ENCODE measurements around the gene LNP1.
"Not testable (repeated sequence)": the region's sequence is repeated elsewhere in the genome, so short reads cannot be mapped to it uniquely, and the experiment has no call there.

The LNP1 gene

GRCh38 chr3:100429187-100429716 lies 27.9 kb downstream of the LNP1 start:
- H3K4me3 ChIP-seq (ENCODE audit: low read depth, low read length) = no peak overlapping the region
- no peak for TF ChIP-seq CTCF (IDR thresholded peaks at IDR 0.05; ENCODE audit: borderline replicate concordance, insufficient read depth, low read depth, low read length)

- no peak for TF ChIP-seq CTCF (IDR thresholded peaks at IDR 0.05; ENCODE audit: borderline replicate concordance, insufficient read depth, low read depth, low read length)
- no peak overlapping the region for H3K4me3 ChIP-seq (ENCODE audit: low read depth, low read length)
Measured at GRCh38 chr3:100436951-100437350, 35.6 kb downstream of the LNP1 start.

- H3K4me3 ChIP-seq (ENCODE audit: low read depth, low read length) = no peak overlapping the region
- no peak for TF ChIP-seq CTCF (IDR thresholded peaks at IDR 0.05; ENCODE audit: borderline replicate concordance, insufficient read depth, low read depth, low read length)
Measured at GRCh38 chr3:100437721-100438622, 36.6 kb downstream of the LNP1 start.

GRCh38 chr3:100438623-100438974 lies 37.3 kb downstream of the LNP1 start:
- TF ChIP-seq CTCF (IDR thresholded peaks at IDR 0.05; ENCODE audit: borderline replicate concordance, insufficient read depth, low read depth, low read length) = no peak
- H3K4me3 ChIP-seq (ENCODE audit: low read depth, low read length) = no peak overlapping the region

- no peak overlapping the region for H3K4me3 ChIP-seq (ENCODE audit: low read depth, low read length)
- no peak for TF ChIP-seq CTCF (IDR thresholded peaks at IDR 0.05; ENCODE audit: borderline replicate concordance, insufficient read depth, low read depth, low read length)
Measured at GRCh38 chr3:100440895-100441294, 39.6 kb downstream of the LNP1 start.

GRCh38 chr3:100443690-100444089 lies 42.4 kb downstream of the LNP1 start:
- H3K4me3 ChIP-seq (ENCODE audit: low read depth, low read length) = no peak overlapping the region

GRCh38 chr3:100447067-100447466 lies 45.7 kb downstream of the LNP1 start:
- not testable (repeated sequence) for H3K4me3 ChIP-seq (ENCODE audit: low read depth, low read length)

More at GRCh38 chr3:100443690-100444089, 42.4 kb downstream of the LNP1 start:
- no peak for TF ChIP-seq CTCF (IDR thresholded peaks at IDR 0.05; ENCODE audit: borderline replicate concordance, insufficient read depth, low read depth, low read length)

Measured in GM12875 (cell line).